ENCODE measurements around the gene SVOP.

DNA sequence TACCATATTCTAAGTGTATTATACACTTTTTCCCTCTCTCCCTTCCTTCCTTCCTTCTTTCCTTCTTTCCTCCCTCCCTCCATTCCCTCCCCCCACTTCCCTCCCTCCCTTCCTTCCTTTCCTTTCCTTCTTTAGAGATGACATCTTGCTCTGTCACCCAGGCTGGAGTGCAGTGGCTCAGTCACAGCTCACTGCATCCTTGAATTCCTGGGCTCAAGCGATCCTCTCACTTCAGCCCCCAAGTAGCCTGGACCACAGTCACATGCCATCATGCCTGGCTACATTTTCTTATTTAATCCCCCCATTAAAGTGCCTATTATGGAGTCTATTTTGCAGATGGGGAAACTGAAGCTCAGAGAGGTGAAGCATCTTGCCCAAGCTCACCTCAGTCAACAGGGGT is 55.0 kb downstream of the SVOP start:
- TF ChIP-seq, protein P1, sequence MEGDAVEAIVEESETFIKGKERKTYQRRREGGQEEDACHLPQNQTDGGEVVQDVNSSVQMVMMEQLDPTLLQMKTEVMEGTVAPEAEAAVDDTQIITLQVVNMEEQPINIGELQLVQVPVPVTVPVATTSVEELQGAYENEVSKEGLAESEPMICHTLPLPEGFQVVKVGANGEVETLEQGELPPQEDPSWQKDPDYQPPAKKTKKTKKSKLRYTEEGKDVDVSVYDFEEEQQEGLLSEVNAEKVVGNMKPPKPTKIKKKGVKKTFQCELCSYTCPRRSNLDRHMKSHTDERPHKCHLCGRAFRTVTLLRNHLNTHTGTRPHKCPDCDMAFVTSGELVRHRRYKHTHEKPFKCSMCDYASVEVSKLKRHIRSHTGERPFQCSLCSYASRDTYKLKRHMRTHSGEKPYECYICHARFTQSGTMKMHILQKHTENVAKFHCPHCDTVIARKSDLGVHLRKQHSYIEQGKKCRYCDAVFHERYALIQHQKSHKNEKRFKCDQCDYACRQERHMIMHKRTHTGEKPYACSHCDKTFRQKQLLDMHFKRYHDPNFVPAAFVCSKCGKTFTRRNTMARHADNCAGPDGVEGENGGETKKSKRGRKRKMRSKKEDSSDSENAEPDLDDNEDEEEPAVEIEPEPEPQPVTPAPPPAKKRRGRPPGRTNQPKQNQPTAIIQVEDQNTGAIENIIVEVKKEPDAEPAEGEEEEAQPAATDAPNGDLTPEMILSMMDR (IDR thresholded peaks at IDR 0.05): no peak
- TF ChIP-seq EP300 (IDR thresholded peaks at IDR 0.05): no peak
- no peak for TF ChIP-seq POLR2A (IDR thresholded peaks at IDR 0.05)

Data from tibial nerve (tissue), 4 donors.